SU-DHL-6 (cell line): ENCODE measurements around the gene TGM2.

Experiments
- H2AFZ ChIP-seq: fragments of 200-600 bp; sonication (generic); 2 replicates; pipeline ENCODE4 v1.6.1; 2014; ENCODE audit warnings: low read depth, mild to moderate bottlenecking, moderate library complexity, mixed read lengths, antibody characterized with exemption, low read length; ENCODE audit not compliant: severe bottlenecking
- H3F3A ChIP-seq: fragments of 200-600 bp; shearing (Covaris generic); 2 replicates; pipeline ENCODE4 v1.6.0; 2016; ENCODE audit warnings: antibody characterized with exemption, mild to moderate bottlenecking; ENCODE audit not compliant: insufficient read depth
- H3K27ac ChIP-seq: fragments of 200-600 bp; sonication (generic); 2 replicates; pipeline ENCODE4 v1.5.1; 2016; ENCODE audit warnings: low read depth, mild to moderate bottlenecking, low read length, moderate library complexity, mixed read lengths
- H3K27me3 ChIP-seq: fragments of 200-600 bp; sonication (generic), shearing (Covaris generic); 2 replicates; pipeline ENCODE4 v1.6.0; 2014; ENCODE audit warnings: mild to moderate bottlenecking, low read length
- H3K36me3 ChIP-seq: fragments of 200-600 bp; sonication (generic); 2 replicates; pipeline ENCODE4 v1.6.1; 2014; ENCODE audit warnings: mild to moderate bottlenecking, low read length, mixed read lengths
- H3K4me2 ChIP-seq: fragments of 300-600, 200-600 bp; shearing (Covaris generic), sonication (generic); 2 replicates; pipeline ENCODE4 v1.6.0; 2014; ENCODE audit warnings: low read length, low read depth, mild to moderate bottlenecking; ENCODE audit not compliant: poor library complexity, severe bottlenecking
- H3K4me3 ChIP-seq: fragments of 200-600 bp; sonication (generic); 2 replicates; pipeline ENCODE4 v1.5.1; 2014; ENCODE audit warnings: antibody characterized with exemption, low read length, mild to moderate bottlenecking, mixed read lengths; ENCODE audit not compliant: insufficient read depth, poor library complexity, severe bottlenecking
- H3K79me2 ChIP-seq: fragments of 200-600 bp; sonication (generic); 2 replicates; pipeline ENCODE4 v1.6.1; 2014; ENCODE audit warnings: mild to moderate bottlenecking, low read length, moderate library complexity; ENCODE audit not compliant: insufficient read depth
- H3K9ac ChIP-seq: fragments of 200-600 bp; sonication (generic); 2 replicates; pipeline ENCODE4 v1.7.0; 2014; ENCODE audit warnings: mild to moderate bottlenecking, low read length
- H3K9me2 ChIP-seq: fragments of 200-600 bp; sonication (generic); replicated peaks from 2 replicates; pipeline ENCODE4 v1.6.1; 2014; ENCODE audit warnings: low read length; ENCODE audit not compliant: insufficient read depth
- H3K9me3 ChIP-seq: fragments of 200-600 bp; sonication (generic); 2 replicates; pipeline ENCODE4 v1.6.1; 2014; ENCODE audit warnings: low read length, mixed read lengths; ENCODE audit not compliant: insufficient read depth
- H4K20me1 ChIP-seq: fragments of 200-600 bp; sonication (generic); 2 replicates; pipeline ENCODE4 v1.6.1; 2014; ENCODE audit warnings: low read depth, mild to moderate bottlenecking, antibody characterized with exemption, low read length, moderate library complexity, mixed read lengths
- CTCF ChIP-seq: fragments of 200-600 bp; sonication (generic); IDR thresholded peaks from one replicate; pipeline ENCODE4 v1.5.1; 2017; ENCODE audit warnings: antibody characterized with exemption, mild to moderate bottlenecking, low read length, moderate library complexity; ENCODE audit not compliant: insufficient read depth, poor library complexity, severe bottlenecking
- EZH2phosphoT487 ChIP-seq: fragments of 200-600 bp; sonication (generic), shearing (Covaris generic); conservative IDR thresholded peaks from 2 replicates; pipeline ENCODE4 v1.6.1; 2018; ENCODE audit warnings: mild to moderate bottlenecking, antibody characterized with exemption, low read length, moderate library complexity, mixed read lengths

Gene TGM2

DNA sequence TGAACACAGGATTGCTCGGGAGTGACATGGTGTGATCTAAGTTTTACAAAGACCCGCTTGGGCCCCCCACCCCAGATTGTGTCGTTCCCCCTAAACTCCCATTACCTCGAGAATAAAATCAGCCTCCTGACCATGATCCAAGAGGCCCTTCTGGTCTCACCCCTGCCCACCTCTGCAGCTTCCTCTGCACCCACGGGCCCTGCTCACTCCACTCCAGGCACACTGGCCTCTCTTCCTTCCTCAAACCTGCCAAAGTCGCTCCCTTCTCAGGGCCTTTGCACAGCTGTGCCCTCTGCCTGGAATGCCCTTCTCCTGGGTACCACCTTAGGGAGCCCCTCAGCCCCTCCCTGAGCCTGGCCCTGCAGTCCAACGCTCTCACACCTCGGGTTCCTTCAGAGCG lies 17.9 kb downstream of the TGM2 start:
- no peak overlapping the region for H3K4me2 ChIP-seq
- no peaks in the 10 kb centered on the region for H3K9me3 ChIP-seq
- no peak overlapping the region for H2AFZ ChIP-seq
- no peak overlapping the region for H3K27ac ChIP-seq
- no peaks in the 10 kb centered on the region for H4K20me1 ChIP-seq
- TF ChIP-seq EZH2phosphoT487 (no peak), CTCF (no peak)
- no peaks in the 10 kb centered on the region for H3F3A ChIP-seq
- H3K4me3 ChIP-seq, result no peak overlapping the region
- no peaks in the 10 kb centered on the region for H3K36me3 ChIP-seq
- H3K27me3 ChIP-seq, result no peaks in the 10 kb centered on the region
- H3K9ac ChIP-seq, result no peak overlapping the region
- no peaks in the 10 kb centered on the region for H3K79me2 ChIP-seq
- H3K9me2 ChIP-seq, result no peaks in the 10 kb centered on the region

DNA sequence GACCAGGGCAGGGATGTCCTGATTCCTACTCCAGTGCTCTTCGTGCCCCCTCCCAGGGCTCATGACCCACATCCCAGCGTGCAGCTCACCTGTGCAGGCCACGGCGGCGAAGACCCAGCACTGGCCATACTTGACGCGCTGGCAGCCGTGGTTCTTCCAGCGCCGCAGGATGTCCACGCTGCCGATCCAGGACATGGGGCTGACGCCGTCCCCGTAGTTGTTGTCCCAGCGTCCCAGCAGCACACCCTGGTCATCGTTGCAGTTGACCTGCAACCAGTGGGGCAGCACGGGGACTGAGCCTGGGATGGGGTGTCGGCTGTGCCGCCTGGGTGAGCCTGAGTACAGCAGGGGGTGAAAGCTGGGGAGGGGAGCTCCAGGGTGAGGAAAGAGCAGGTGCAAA lies 18.4 kb downstream of the TGM2 start:
- no peak for TF ChIP-seq CTCF
- TF ChIP-seq EZH2phosphoT487, result no peak
- Histone ChIP-seq H3K27me3 (no peaks in the 10 kb centered on the region), H2AFZ (no peak overlapping the region), H3K79me2 (no peaks in the 10 kb centered on the region), H3K4me2 (no peak overlapping the region), H3K36me3 (no peaks in the 10 kb centered on the region), H4K20me1 (no peaks in the 10 kb centered on the region), H3K9me2 (no peaks in the 10 kb centered on the region), H3K9me3 (no peaks in the 10 kb centered on the region), H3F3A (no peaks in the 10 kb centered on the region), H3K9ac (no peak overlapping the region), H3K27ac (no peak overlapping the region), H3K4me3 (no peak overlapping the region)

GRCh38 chr20:38146156-38146555 lies 18.9 kb downstream of the TGM2 start:
- TF ChIP-seq CTCF (no peak), EZH2phosphoT487 (no peak)
- Histone ChIP-seq H3K27ac (no peak overlapping the region), H4K20me1 (no peaks in the 10 kb centered on the region), H3K9me2 (no peaks in the 10 kb centered on the region), H3K9me3 (no peaks in the 10 kb centered on the region), H3K9ac (no peak overlapping the region), H3K36me3 (no peaks in the 10 kb centered on the region), H3K4me3 (no peak overlapping the region), H3K79me2 (no peaks in the 10 kb centered on the region), H3K27me3 (no peaks in the 10 kb centered on the region), H2AFZ (no peak overlapping the region), H3F3A (no peaks in the 10 kb centered on the region), H3K4me2 (no peak overlapping the region)

- H3K9me3 ChIP-seq, result no peaks in the 10 kb centered on the region
- no peak for TF ChIP-seq CTCF
- no peak for TF ChIP-seq EZH2phosphoT487
- no peaks in the 10 kb centered on the region for H3K79me2 ChIP-seq
- H3K4me3 ChIP-seq, result no peak overlapping the region
- H4K20me1 ChIP-seq, result no peaks in the 10 kb centered on the region
- H2AFZ ChIP-seq, result no peak overlapping the region
- H3K9me2 ChIP-seq, result no peaks in the 10 kb centered on the region
- H3F3A ChIP-seq, result no peaks in the 10 kb centered on the region
- H3K36me3 ChIP-seq, result no peaks in the 10 kb centered on the region
- H3K27ac ChIP-seq, result no peak overlapping the region
- no peaks in the 10 kb centered on the region for H3K27me3 ChIP-seq
- H3K9ac ChIP-seq, result no peak overlapping the region
- no peak overlapping the region for H3K4me2 ChIP-seq
These were observed 19.4 kb downstream of the TGM2 start for GRCh38 chr20:38145729-38146075.
